H1 (cell line): ENCODE data around the gene AHI1. TPM values are rescaled to one million over a fixed set of nuclear protein-coding genes. Genes with fewer than 3 reads are reported as not detected.

Source experiments
- CTCF ChIA-PET: fragments of 300-600 bp; sonication (Branson Sonifier 250); formaldehyde crosslinking; loops from one replicate; lab custom pipeline; 2021; ENCODE audit not compliant: partially characterized antibody; lab: Charles Lee
- POLR2A ChIA-PET: fragments of 300-600 bp; sonication (Branson Sonifier 250); formaldehyde crosslinking; loops from one replicate; lab custom pipeline; 2021; ENCODE audit warnings: inconsistent platforms; ENCODE audit not compliant: partially characterized antibody; lab: Charles Lee
- DNase-seq, 2 experiments: peaks; one replicate each; pipeline versions ENCODE4 v3.0.0 to v3.0.0-alpha.2; 2010 to 2022; ENCODE audit warnings: low spot score in 2 of 2, low read depth in 1 of 2, mixed read lengths in 1 of 2
- FAIRE-seq: peaks from 2 replicates; lab custom pipeline; 2011; peaks lifted over from hg19 to GRCh38; lab: Jason Lieb, UNC
- H2AFZ ChIP-seq: 2 replicates; pipeline ENCODE4 v1.8.1; 2012; ENCODE audit warnings: low read length, inconsistent platforms
- H2AK5ac ChIP-seq: 2 replicates; pipeline ENCODE4 v1.6.1; 2013; ENCODE audit warnings: low read depth, low read length
- H2BK120ac ChIP-seq: replicated peaks from 2 replicates; pipeline ENCODE3; 2013; ENCODE audit warnings: low read depth, low read length, inconsistent platforms
- H2BK12ac ChIP-seq: 2 replicates; pipeline ENCODE4 v1.6.1; 2013; ENCODE audit warnings: low read depth, low read length
- H2BK15ac ChIP-seq: 2 replicates; pipeline ENCODE4 v1.6.1; 2013; ENCODE audit warnings: low read length
- H2BK20ac ChIP-seq: 2 replicates; pipeline ENCODE4 v1.6.1; 2013; ENCODE audit warnings: low read length
- H2BK5ac ChIP-seq: 2 replicates; pipeline ENCODE4 v1.6.1; 2013; ENCODE audit warnings: low read depth, low read length
- H3K14ac ChIP-seq: 2 replicates; pipeline ENCODE4 v1.6.1; 2013; ENCODE audit warnings: inconsistent platforms; ENCODE audit not compliant: insufficient read length
- H3K18ac ChIP-seq: 2 replicates; pipeline ENCODE4 v1.6.1; 2013; ENCODE audit warnings: low read length; ENCODE audit errors: extremely low read depth
- H3K23ac ChIP-seq: 2 replicates; pipeline ENCODE4 v1.6.1; 2013; ENCODE audit warnings: inconsistent platforms; ENCODE audit not compliant: insufficient read length
- H3K23me2 ChIP-seq: 2 replicates; pipeline ENCODE4 v1.6.1; 2013; ENCODE audit warnings: low read depth, low read length
- H3K27ac ChIP-seq: 2 replicates; pipeline ENCODE4 v1.6.1; 2011; ENCODE audit warnings: low read depth, low read length, inconsistent platforms
- H3K27me3 ChIP-seq, 4 experiments: replicated peaks in 1 of 4; 1 replicate in 1 of 4; 2 replicates in 3 of 4; pipeline versions ENCODE4 v1.6.1 to v1.8.1; 2011 to 2013; ENCODE audit warnings: low read length in 3 of 4, mild to moderate bottlenecking in 3 of 4, inconsistent platforms in 2 of 4, mixed read lengths in 2 of 4, moderate library complexity in 1 of 4; ENCODE audit not compliant: control insufficient read depth in 3 of 4, insufficient read depth in 3 of 4; ENCODE audit errors: extremely low read depth in 1 of 4
- H3K36me3 ChIP-seq, 4 experiments: 2 replicates each; pipeline versions ENCODE4 v1.6.1 to v1.8.1; 2011 to 2013; ENCODE audit warnings: mild to moderate bottlenecking in 4 of 4, low read length in 3 of 4, moderate library complexity in 2 of 4, control low read depth in 1 of 4, inconsistent platforms in 1 of 4; ENCODE audit not compliant: insufficient read depth in 4 of 4, control insufficient read depth in 2 of 4
- H3K4ac ChIP-seq: replicated peaks from 2 replicates; pipeline ENCODE3; 2013; ENCODE audit warnings: low read length, low read depth, mixed read lengths, inconsistent platforms; ENCODE audit not compliant: insufficient read length
- H3K4me1 ChIP-seq, 4 experiments: replicated peaks in 1 of 4; 1 replicate in 1 of 4; 2 replicates in 3 of 4; pipeline versions ENCODE4 v1.6.1 to v1.8.1; 2011 to 2013; ENCODE audit warnings: low read length in 3 of 4, inconsistent platforms in 2 of 4, mixed read lengths in 1 of 4; ENCODE audit not compliant: insufficient read depth in 4 of 4, control insufficient read depth in 3 of 4
- H3K4me2 ChIP-seq, 2 experiments: 2 replicates each; pipeline versions ENCODE4 v1.6.1 to v1.8.1; 2011 to 2013; ENCODE audit warnings: low read depth in 2 of 2, low read length in 2 of 2, control low read depth in 1 of 2, inconsistent platforms in 1 of 2, mild to moderate bottlenecking in 1 of 2; ENCODE audit not compliant: insufficient read depth in 1 of 2
- H3K4me3 ChIP-seq, 4 experiments: fragments of 200-600, 300-600 bp in 1 of 4; sonication (generic), shearing (Covaris generic), sonication (Bioruptor Twin) in 1 of 4; 2 replicates each; pipeline versions ENCODE4 v1.5.1 to v1.8.1; 2011 to 2016; ENCODE audit warnings: low read length in 4 of 4, low read depth in 3 of 4, control low read depth in 2 of 4, inconsistent platforms in 2 of 4, mild to moderate bottlenecking in 2 of 4, mixed read lengths in 1 of 4, moderate library complexity in 1 of 4; ENCODE audit not compliant: insufficient read depth in 2 of 4; ENCODE audit errors: extremely low read depth in 1 of 4
- H3K56ac ChIP-seq: replicated peaks from 2 replicates; pipeline ENCODE3; 2013; ENCODE audit warnings: low read depth, mild to moderate bottlenecking, mixed read lengths, low read length, inconsistent platforms; ENCODE audit not compliant: insufficient read length
- H3K79me1 ChIP-seq: 2 replicates; pipeline ENCODE4 v1.6.1; 2013; ENCODE audit warnings: low read depth, low read length, control low read depth
- H3K79me2 ChIP-seq, 2 experiments: 2 replicates each; pipeline versions ENCODE4 v1.6.1 to v1.8.1; 2012 to 2013; ENCODE audit warnings: low read length in 2 of 2, mild to moderate bottlenecking in 2 of 2, inconsistent platforms in 1 of 2; ENCODE audit not compliant: insufficient read depth in 2 of 2, control insufficient read depth in 1 of 2
- H3K9ac ChIP-seq, 4 experiments: replicated peaks in 1 of 4; 1 replicate in 1 of 4; 2 replicates in 3 of 4; pipeline versions ENCODE4 v1.6.1 to v1.8.1; 2011 to 2013; ENCODE audit warnings: low read depth in 3 of 4, low read length in 3 of 4, control low read depth in 2 of 4, mild to moderate bottlenecking in 2 of 4, moderate library complexity in 2 of 4, inconsistent platforms in 1 of 4; ENCODE audit errors: extremely low read depth in 1 of 4
- H3K9me3 ChIP-seq, 2 experiments: 2 replicates each; pipeline versions ENCODE4 v1.6.1 to v1.8.1; 2012 to 2013; ENCODE audit warnings: mild to moderate bottlenecking in 2 of 2, moderate library complexity in 2 of 2, control low read depth in 1 of 2, inconsistent platforms in 1 of 2, low read depth in 1 of 2, low read length in 1 of 2, mixed read lengths in 1 of 2; ENCODE audit not compliant: insufficient read depth in 2 of 2
- H4K20me1 ChIP-seq, 2 experiments: replicated peaks in 1 of 2; 2 replicates each; pipeline versions ENCODE3 to v1.8.1; 2011 to 2013; ENCODE audit warnings: inconsistent platforms in 2 of 2, low read length in 2 of 2, mild to moderate bottlenecking in 1 of 2; ENCODE audit not compliant: insufficient read depth in 2 of 2, control insufficient read depth in 1 of 2
- H4K5ac ChIP-seq: 2 replicates; pipeline ENCODE4 v1.6.1; 2013; ENCODE audit warnings: low read length, low read depth, mixed read lengths, inconsistent platforms; ENCODE audit not compliant: insufficient read length
- H4K8ac ChIP-seq: 2 replicates; pipeline ENCODE4 v1.8.0; 2013; ENCODE audit warnings: mild to moderate bottlenecking, moderate library complexity, low read length, inconsistent platforms; ENCODE audit not compliant: insufficient read depth; ENCODE audit errors: extremely low read depth
- H4K91ac ChIP-seq: replicated peaks from 2 replicates; pipeline ENCODE3; 2013; ENCODE audit warnings: low read length, mixed read lengths, inconsistent platforms; ENCODE audit not compliant: insufficient read length
- SRF ChIP-seq: IDR thresholded peaks from 2 replicates; pipeline ENCODE4 v1.6.1; 2011; ENCODE audit warnings: mild to moderate bottlenecking, low read depth, low read length, moderate library complexity
- WGBS, 2 experiments: shearing (Covaris generic) in 1 of 2; methylation state at CpG; one replicate each; pipeline versions ENCODE4 v1.1.6 to v1.1.7; 2013 to 2015; ENCODE audit warnings: low lambda C conversion rate in 2 of 2, mixed read lengths in 2 of 2, inconsistent platforms in 1 of 2, low coverage in 1 of 2, missing lambda C conversion rate in 1 of 2; ENCODE audit not compliant: insufficient replicate concordance in 2 of 2, insufficient coverage in 1 of 2, insufficient read length in 1 of 2; ENCODE audit errors: extremely low coverage in 1 of 2, missing lambda C conversion rate in 1 of 2; 5-methylcytosine and 5-hydroxymethylcytosine counted together
- polyA plus RNA-seq, 7 experiments: library from polyadenylated mRNA; depleted of rRNA in 3 of 7; stranded (reverse) in 5 of 7; unstranded in 2 of 7; fragments of >200 nt in 5 of 7; fragments of 200-250 nt in 2 of 7; gene quantifications; 1 replicate in 5 of 7; 2 replicates in 1 of 7; 4 replicates in 1 of 7; pipeline versions ENCODE4 v1.2.1 to v1.2.3, GENCODE V29; 2011 to 2013; ENCODE audit warnings: missing spikeins in 2 of 7, mixed read lengths in 2 of 7
- total RNA-seq: library from RNA; stranded (reverse); fragmentation: NEBNext Ultra II Directional; extraction: Animal tissue kit (Norgen Biotek cat#: 25700); gene quantifications from 2 replicates; pipeline ENCODE4 v1.2.1, GENCODE V29; 2021

AHI1 gene
- total and polyA plus RNA-seq, 2 of the 8 experiments (the other 6 are each of a cell fraction or from before 2014, with no cell fraction given) = 4.2 to 19.6 TPM

- H3K14ac ChIP-seq = no peak overlapping the region
- H2BK15ac ChIP-seq = no peak overlapping the region
- H2AK5ac ChIP-seq = no peak overlapping the region
- H4K5ac ChIP-seq = no peak overlapping the region
- H2BK120ac ChIP-seq = no peak overlapping the region
- no peak overlapping the region for H3K4ac ChIP-seq
- no peaks in the 10 kb centered on the region for H3K9me3 ChIP-seq
- no peak overlapping the region for H3K4me3 ChIP-seq
- POLR2A ChIA-PET = no interaction called here
- H3K79me2 ChIP-seq = no peaks in the 10 kb centered on the region
- no peaks in the 10 kb centered on the region for H3K4me1 ChIP-seq
- H2AFZ ChIP-seq = no peak overlapping the region
- CTCF ChIA-PET = interaction anchor here (0.7 to 1.5 kb wide), 3 partner anchors 27 to 70 kb away, joined by 3 to 4 read pairs (median 3); no protein-coding TSS in a partner anchor
- no peak overlapping the region for H3K56ac ChIP-seq
- no peak overlapping the region; a peak in 2 of 7 replicates for H3K9ac ChIP-seq
- peaks cover 0 to 10% (median 3%) of the 10 kb centered on the region in 4 experiments; a peak in 2 of 8 replicates for H3K36me3 ChIP-seq
- WGBS, 2 experiments = 91% methylated on average over 1 of the region's 1 CpG; no CpG with 5 or more reads in 1 of the 2 experiments
- peaks cover 0 to 3% of the 10 kb centered on the region in 2 experiments for H4K20me1 ChIP-seq
- H3K79me1 ChIP-seq = no peaks in the 10 kb centered on the region
- DNase-seq (no peak), FAIRE-seq (no peak)
- H3K4me2 ChIP-seq = no peak overlapping the region
- no peak overlapping the region for H3K23ac ChIP-seq
- H3K27ac ChIP-seq = no peak overlapping the region
- no peak overlapping the region for H3K18ac ChIP-seq
- no peak overlapping the region for H2BK5ac ChIP-seq
- no peaks in the 10 kb centered on the region for H3K23me2 ChIP-seq
- H2BK20ac ChIP-seq = no peak overlapping the region
- no peaks in the 10 kb centered on the region for H3K27me3 ChIP-seq
- no peak overlapping the region for H4K91ac ChIP-seq
- no peak overlapping the region for H4K8ac ChIP-seq
- H2BK12ac ChIP-seq = no peak overlapping the region
- no peak for TF ChIP-seq SRF
These were observed 32.9 kb downstream of the AHI1 start for GRCh38 chr6:135464634-135465033.
